Measurements from ENCODE around the gene SPATA9. TPM values are rescaled to one million over a fixed set of nuclear protein-coding genes. Genes with fewer than 3 reads are reported as not detected.

SPATA9 gene
- polyA plus RNA-seq, 1 experiment, result 2.4 TPM

DNA sequence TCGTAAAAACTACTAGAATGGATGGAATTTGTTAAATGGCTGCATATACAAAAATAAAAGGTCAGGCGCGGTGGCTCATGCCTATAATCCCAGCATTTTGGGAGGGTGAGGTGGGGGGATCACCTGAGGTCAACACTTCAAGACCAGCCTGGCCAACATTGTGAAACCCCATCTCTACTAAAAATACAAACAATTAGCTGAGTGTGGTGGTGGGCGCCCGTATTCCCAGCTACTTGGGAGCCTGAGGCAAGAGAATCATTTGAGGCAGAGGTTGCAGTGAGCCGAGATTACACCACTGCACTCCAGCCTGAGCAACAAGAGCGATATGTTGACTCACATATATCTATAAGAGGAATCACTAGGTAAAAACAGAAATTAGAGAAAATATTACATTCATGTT is 72.2 kb downstream of the SPATA9 start:
- TF ChIP-seq, protein P1, sequence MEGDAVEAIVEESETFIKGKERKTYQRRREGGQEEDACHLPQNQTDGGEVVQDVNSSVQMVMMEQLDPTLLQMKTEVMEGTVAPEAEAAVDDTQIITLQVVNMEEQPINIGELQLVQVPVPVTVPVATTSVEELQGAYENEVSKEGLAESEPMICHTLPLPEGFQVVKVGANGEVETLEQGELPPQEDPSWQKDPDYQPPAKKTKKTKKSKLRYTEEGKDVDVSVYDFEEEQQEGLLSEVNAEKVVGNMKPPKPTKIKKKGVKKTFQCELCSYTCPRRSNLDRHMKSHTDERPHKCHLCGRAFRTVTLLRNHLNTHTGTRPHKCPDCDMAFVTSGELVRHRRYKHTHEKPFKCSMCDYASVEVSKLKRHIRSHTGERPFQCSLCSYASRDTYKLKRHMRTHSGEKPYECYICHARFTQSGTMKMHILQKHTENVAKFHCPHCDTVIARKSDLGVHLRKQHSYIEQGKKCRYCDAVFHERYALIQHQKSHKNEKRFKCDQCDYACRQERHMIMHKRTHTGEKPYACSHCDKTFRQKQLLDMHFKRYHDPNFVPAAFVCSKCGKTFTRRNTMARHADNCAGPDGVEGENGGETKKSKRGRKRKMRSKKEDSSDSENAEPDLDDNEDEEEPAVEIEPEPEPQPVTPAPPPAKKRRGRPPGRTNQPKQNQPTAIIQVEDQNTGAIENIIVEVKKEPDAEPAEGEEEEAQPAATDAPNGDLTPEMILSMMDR (IDR thresholded peaks at IDR 0.05; ENCODE audit: low read depth, low read length), result no peak
- ChIA-PET CTCF (no interaction called here), POLR2A (no interaction called here)
- DNase-seq (ENCODE audit: low read depth, low spot score), result no peak
- H3K4me3 ChIP-seq (ENCODE audit: low read depth, low read length), result no peak overlapping the region
- H3K27ac ChIP-seq (ENCODE audit: low read depth, low read length), result no peak overlapping the region
- H3K27me3 ChIP-seq (ENCODE audit: control insufficient read depth, insufficient read depth, low read length), result no peaks in the 10 kb centered on the region
- peaks cover 6% of the 10 kb centered on the region for H3K9me3 ChIP-seq (ENCODE audit: control insufficient read depth, insufficient read depth, low read length)

DNA sequence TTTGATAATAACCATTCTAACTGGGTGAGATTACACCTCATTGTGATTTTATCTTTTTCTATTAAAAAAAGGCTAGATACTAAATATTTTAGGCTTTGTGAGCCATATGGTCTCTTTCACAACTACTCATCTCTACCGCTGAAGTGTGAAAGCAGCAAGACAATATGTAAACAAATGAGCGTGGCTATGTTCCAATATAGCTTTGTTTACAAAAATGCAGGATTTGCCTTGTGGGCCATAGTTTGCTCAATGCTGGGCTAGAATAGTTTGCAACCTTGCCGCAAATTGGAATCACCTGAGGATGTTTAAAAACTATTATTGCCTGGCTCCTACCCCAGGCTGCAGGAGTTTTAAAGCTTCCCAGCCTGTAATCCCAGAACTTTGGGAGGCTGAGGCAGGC is 73.1 kb downstream of the SPATA9 start:
- TF ChIP-seq, protein P1 (IDR thresholded peaks at IDR 0.05; ENCODE audit: low read depth, low read length), result no peak
- ChIA-PET CTCF (no interaction called here), POLR2A (no interaction called here)
- Histone ChIP-seq H3K4me3 (ENCODE audit: low read depth, low read length) (no peak overlapping the region), H3K9me3 (ENCODE audit: control insufficient read depth, insufficient read depth, low read length) (peaks cover 6% of the 10 kb centered on the region), H3K27me3 (ENCODE audit: control insufficient read depth, insufficient read depth, low read length) (no peaks in the 10 kb centered on the region), H3K27ac (ENCODE audit: low read depth, low read length) (no peak overlapping the region)
- no peak for DNase-seq (ENCODE audit: low read depth, low spot score)

Other genes starting within 250 kb of the SPATA9 start
- 81.5 and 118 TPM in 2 replicates for gene SKIC3, start 128.0 kb downstream of the SPATA9 start, polyA plus RNA-seq (2011; rRNA removed)
- gene ARSK, start 127.9 kb downstream of the SPATA9 start, polyA plus RNA-seq (2011; rRNA removed), result 12.2 and 18.3 TPM in 2 replicates
- gene GPR150, start 62.9 kb downstream of the SPATA9 start, polyA plus RNA-seq (2011; rRNA removed), result 0.17 and 0.24 TPM in 2 replicates
- gene RFESD, start 36.2 kb downstream of the SPATA9 start, polyA plus RNA-seq (2011; rRNA removed), result 3.0 and 3.8 TPM in 2 replicates
- 303 and 360 TPM in 2 replicates for gene RHOBTB3, start 48.3 kb upstream of the SPATA9 start, polyA plus RNA-seq (2011; rRNA removed)
- 233 and 306 TPM in 2 replicates for gene GLRX, start 139.7 kb upstream of the SPATA9 start, polyA plus RNA-seq (2011; rRNA removed)

Measured in AG04450 (cell line).